T-helper 22 cell (primary cell): ENCODE measurements around the gene PLBD2.

Source experiments
- DNase-seq: peaks from one replicate; pipeline ENCODE4 v3.0.0-alpha.2; 2020; ENCODE audit warnings: low read depth

Gene PLBD2

GRCh38 chr12:113416091-113416754 is 57.8 kb downstream of the PLBD2 start:
- no peak for DNase-seq

GRCh38 chr12:113418213-113418879 is 60.0 kb downstream of the PLBD2 start:
- DNase-seq: no peak

GRCh38 chr12:113420996-113421595 is 62.7 kb downstream of the PLBD2 start:
- DNase-seq: no peak

GRCh38 chr12:113422030-113422885 is 63.9 kb downstream of the PLBD2 start, which contains the start of gene SDSL:
Gene SDSL (plus strand): TSS chr12:113422380. CDS start chr12:113427983, 5,603 bp downstream.
- DNase-seq: no peak

GRCh38 chr12:113422886-113423669 is 64.7 kb downstream of the PLBD2 start:
- no peak for DNase-seq

- no peak for DNase-seq
Observed at GRCh38 chr12:113424456-113424855, 66.1 kb downstream of the PLBD2 start.

- no peak for DNase-seq
Observed at GRCh38 chr12:113424915-113425823, 66.8 kb downstream of the PLBD2 start.

GRCh38 chr12:113425960-113426453 is 67.6 kb downstream of the PLBD2 start:
- DNase-seq: no peak

GRCh38 chr12:113427882-113428281 is 69.5 kb downstream of the PLBD2 start:
- DNase-seq: no peak

- no peak for DNase-seq
Observed at GRCh38 chr12:113428482-113428881, 70.1 kb downstream of the PLBD2 start.

GRCh38 chr12:113432986-113433385 is 74.6 kb downstream of the PLBD2 start:
- DNase-seq: no peak

GRCh38 chr12:113435367-113435766 is 77.0 kb downstream of the PLBD2 start:
- DNase-seq: no peak

- DNase-seq: no peak
Observed at GRCh38 chr12:113436586-113436985, 78.2 kb downstream of the PLBD2 start.

GRCh38 chr12:113436993-113437728 is 78.8 kb downstream of the PLBD2 start:
- no peak for DNase-seq

GRCh38 chr12:113437729-113438100 is 79.3 kb downstream of the PLBD2 start:
- DNase-seq: no peak

GRCh38 chr12:113438523-113439300 is 80.3 kb downstream of the PLBD2 start:
- no peak for DNase-seq

- DNase-seq: no peak
Observed at GRCh38 chr12:113439301-113439597, 80.9 kb downstream of the PLBD2 start.

- no peak for DNase-seq
Observed at GRCh38 chr12:113439606-113440030, 81.2 kb downstream of the PLBD2 start.

GRCh38 chr12:113440336-113440735 is 81.9 kb downstream of the PLBD2 start:
- DNase-seq: no peak
